Measurements from ENCODE around the gene MOB3B.

The MOB3B gene

DNA sequence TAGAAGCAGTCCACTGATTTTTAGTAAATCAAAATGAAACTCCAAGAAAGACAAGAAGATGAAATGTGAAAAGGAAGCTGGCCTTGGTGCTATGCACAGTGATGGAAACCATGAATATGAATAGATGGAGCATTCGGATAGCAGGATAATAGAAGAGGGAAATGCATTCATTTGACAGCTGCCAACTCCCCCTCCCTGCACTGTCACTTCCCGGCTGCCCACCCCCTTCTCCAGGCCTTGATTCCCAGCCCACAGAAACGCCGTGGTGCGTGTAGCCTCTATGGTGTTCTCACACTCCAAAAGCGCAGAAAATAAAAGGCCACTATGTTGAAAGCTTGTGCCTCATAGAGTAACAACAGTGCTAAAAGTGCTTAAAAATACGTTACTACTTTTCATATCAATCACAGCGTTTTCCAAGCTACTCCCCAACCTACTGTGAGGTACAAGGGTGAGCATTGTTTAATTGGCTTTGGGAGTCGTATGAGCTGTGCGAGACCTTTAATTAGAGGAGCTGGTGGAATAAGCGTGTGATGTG, 31.7 kb downstream of the MOB3B start:
- H3K36me3 ChIP-seq (ENCODE audit: control insufficient read depth in 2 of 2, insufficient read depth in 1 of 2, low read length in 2 of 2) = no peaks in the 10 kb centered on the region
- H3K9me3 ChIP-seq (ENCODE audit: control insufficient read depth, insufficient read depth, low read depth, low read length) = no peaks in the 10 kb centered on the region
- ChIA-PET POLR2A (no interaction called here), CTCF (interaction anchor here (0.7 to 1.2 kb wide), 2 partner anchors 8 to 14 kb away, joined by 3 read pairs; no protein-coding TSS in a partner anchor)
- no peak overlapping the region for H3K4me3 ChIP-seq (ENCODE audit: low read depth, low read length)
- no peak overlapping the region for H3K27ac ChIP-seq (ENCODE audit: extremely low read depth, low read depth, low read length)
- TF ChIP-seq, protein P1, sequence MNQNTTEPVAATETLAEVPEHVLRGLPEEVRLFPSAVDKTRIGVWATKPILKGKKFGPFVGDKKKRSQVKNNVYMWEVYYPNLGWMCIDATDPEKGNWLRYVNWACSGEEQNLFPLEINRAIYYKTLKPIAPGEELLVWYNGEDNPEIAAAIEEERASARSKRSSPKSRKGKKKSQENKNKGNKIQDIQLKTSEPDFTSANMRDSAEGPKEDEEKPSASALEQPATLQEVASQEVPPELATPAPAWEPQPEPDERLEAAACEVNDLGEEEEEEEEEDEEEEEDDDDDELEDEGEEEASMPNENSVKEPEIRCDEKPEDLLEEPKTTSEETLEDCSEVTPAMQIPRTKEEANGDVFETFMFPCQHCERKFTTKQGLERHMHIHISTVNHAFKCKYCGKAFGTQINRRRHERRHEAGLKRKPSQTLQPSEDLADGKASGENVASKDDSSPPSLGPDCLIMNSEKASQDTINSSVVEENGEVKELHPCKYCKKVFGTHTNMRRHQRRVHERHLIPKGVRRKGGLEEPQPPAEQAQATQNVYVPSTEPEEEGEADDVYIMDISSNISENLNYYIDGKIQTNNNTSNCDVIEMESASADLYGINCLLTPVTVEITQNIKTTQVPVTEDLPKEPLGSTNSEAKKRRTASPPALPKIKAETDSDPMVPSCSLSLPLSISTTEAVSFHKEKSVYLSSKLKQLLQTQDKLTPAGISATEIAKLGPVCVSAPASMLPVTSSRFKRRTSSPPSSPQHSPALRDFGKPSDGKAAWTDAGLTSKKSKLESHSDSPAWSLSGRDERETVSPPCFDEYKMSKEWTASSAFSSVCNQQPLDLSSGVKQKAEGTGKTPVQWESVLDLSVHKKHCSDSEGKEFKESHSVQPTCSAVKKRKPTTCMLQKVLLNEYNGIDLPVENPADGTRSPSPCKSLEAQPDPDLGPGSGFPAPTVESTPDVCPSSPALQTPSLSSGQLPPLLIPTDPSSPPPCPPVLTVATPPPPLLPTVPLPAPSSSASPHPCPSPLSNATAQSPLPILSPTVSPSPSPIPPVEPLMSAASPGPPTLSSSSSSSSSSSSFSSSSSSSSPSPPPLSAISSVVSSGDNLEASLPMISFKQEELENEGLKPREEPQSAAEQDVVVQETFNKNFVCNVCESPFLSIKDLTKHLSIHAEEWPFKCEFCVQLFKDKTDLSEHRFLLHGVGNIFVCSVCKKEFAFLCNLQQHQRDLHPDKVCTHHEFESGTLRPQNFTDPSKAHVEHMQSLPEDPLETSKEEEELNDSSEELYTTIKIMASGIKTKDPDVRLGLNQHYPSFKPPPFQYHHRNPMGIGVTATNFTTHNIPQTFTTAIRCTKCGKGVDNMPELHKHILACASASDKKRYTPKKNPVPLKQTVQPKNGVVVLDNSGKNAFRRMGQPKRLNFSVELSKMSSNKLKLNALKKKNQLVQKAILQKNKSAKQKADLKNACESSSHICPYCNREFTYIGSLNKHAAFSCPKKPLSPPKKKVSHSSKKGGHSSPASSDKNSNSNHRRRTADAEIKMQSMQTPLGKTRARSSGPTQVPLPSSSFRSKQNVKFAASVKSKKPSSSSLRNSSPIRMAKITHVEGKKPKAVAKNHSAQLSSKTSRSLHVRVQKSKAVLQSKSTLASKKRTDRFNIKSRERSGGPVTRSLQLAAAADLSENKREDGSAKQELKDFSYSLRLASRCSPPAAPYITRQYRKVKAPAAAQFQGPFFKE (tag by site-specific recombination; IDR thresholded peaks at IDR 0.05; ENCODE audit: borderline replicate concordance) = no peak
- TF ChIP-seq SP7 (tag by site-specific recombination; IDR thresholded peaks at IDR 0.05) (no peak), ZNF768 (tag by site-specific recombination; IDR thresholded peaks at IDR 0.05) (no peak), BCL11A (tag by site-specific recombination; IDR thresholded peaks at IDR 0.05; ENCODE audit: low read depth) (no peak)
- peaks cover 11% of the 10 kb centered on the region for H3K4me1 ChIP-seq (ENCODE audit: control insufficient read depth, insufficient read depth, low read length)

DNA sequence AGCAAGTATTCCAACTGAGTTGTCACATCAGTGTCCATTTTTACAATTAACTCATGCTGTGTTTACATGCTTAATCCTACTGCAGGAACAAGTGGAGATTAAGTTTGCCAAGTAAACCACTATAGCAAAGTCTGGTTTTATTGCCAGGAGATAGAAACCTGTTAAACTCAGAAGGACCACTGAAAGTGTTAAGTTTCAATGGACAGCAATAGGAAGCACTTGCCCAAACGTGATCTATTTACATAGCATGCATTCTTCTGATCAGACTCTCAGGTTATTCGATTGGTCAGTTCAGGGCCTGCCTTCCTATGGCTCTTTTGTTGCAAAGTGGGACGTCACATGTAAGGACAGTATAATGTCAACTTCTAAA, 33.5 kb downstream of the MOB3B start:
- no peaks in the 10 kb centered on the region for H3K36me3 ChIP-seq (ENCODE audit: control insufficient read depth in 2 of 2, insufficient read depth in 1 of 2, low read length in 2 of 2)
- TF ChIP-seq ZNF654 (tag by site-specific recombination; IDR thresholded peaks at IDR 0.05; ENCODE audit: low read depth) = no peak
- TF ChIP-seq SCRT2 (tag by site-specific recombination; IDR thresholded peaks at IDR 0.05) = peak; percentile 49
- TF ChIP-seq ZIC2 (tag by site-specific recombination; IDR thresholded peaks at IDR 0.05) = peak; percentile 70
- TF ChIP-seq, protein P2, sequence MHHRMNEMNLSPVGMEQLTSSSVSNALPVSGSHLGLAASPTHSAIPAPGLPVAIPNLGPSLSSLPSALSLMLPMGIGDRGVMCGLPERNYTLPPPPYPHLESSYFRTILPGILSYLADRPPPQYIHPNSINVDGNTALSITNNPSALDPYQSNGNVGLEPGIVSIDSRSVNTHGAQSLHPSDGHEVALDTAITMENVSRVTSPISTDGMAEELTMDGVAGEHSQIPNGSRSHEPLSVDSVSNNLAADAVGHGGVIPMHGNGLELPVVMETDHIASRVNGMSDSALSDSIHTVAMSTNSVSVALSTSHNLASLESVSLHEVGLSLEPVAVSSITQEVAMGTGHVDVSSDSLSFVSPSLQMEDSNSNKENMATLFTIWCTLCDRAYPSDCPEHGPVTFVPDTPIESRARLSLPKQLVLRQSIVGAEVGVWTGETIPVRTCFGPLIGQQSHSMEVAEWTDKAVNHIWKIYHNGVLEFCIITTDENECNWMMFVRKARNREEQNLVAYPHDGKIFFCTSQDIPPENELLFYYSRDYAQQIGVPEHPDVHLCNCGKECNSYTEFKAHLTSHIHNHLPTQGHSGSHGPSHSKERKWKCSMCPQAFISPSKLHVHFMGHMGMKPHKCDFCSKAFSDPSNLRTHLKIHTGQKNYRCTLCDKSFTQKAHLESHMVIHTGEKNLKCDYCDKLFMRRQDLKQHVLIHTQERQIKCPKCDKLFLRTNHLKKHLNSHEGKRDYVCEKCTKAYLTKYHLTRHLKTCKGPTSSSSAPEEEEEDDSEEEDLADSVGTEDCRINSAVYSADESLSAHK (tag by site-specific recombination; IDR thresholded peaks at IDR 0.05) = peak; percentile 58
- no peak for TF ChIP-seq ZNF629 (tag by site-specific recombination; IDR thresholded peaks at IDR 0.05)
- no peak for TF ChIP-seq GLIS1 (tag by site-specific recombination; IDR thresholded peaks at IDR 0.05)
- peak; percentile 57 for TF ChIP-seq OSR2 (tag by site-specific recombination; IDR thresholded peaks at IDR 0.05)
- TF ChIP-seq FEZF1 (tag by site-specific recombination; IDR thresholded peaks at IDR 0.05) = peak; percentile 80
- TF ChIP-seq REPIN1 (tag by site-specific recombination; IDR thresholded peaks at IDR 0.05; ENCODE audit: low read depth) = no peak
- TF ChIP-seq, protein P3, sequence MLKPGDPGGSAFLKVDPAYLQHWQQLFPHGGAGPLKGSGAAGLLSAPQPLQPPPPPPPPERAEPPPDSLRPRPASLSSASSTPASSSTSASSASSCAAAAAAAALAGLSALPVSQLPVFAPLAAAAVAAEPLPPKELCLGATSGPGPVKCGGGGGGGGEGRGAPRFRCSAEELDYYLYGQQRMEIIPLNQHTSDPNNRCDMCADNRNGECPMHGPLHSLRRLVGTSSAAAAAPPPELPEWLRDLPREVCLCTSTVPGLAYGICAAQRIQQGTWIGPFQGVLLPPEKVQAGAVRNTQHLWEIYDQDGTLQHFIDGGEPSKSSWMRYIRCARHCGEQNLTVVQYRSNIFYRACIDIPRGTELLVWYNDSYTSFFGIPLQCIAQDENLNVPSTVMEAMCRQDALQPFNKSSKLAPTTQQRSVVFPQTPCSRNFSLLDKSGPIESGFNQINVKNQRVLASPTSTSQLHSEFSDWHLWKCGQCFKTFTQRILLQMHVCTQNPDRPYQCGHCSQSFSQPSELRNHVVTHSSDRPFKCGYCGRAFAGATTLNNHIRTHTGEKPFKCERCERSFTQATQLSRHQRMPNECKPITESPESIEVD (tag by site-specific recombination; IDR thresholded peaks at IDR 0.05) = peak; percentile 92
- TF ChIP-seq, protein P4, sequence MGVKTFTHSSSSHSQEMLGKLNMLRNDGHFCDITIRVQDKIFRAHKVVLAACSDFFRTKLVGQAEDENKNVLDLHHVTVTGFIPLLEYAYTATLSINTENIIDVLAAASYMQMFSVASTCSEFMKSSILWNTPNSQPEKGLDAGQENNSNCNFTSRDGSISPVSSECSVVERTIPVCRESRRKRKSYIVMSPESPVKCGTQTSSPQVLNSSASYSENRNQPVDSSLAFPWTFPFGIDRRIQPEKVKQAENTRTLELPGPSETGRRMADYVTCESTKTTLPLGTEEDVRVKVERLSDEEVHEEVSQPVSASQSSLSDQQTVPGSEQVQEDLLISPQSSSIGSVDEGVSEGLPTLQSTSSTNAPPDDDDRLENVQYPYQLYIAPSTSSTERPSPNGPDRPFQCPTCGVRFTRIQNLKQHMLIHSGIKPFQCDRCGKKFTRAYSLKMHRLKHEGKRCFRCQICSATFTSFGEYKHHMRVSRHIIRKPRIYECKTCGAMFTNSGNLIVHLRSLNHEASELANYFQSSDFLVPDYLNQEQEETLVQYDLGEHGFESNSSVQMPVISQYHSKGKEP (tag by site-specific recombination; IDR thresholded peaks at IDR 0.05) = peak; percentile 65; the same call in 1 of the 2 replicates
- TF ChIP-seq GLI2 (tag by site-specific recombination; IDR thresholded peaks at IDR 0.05; ENCODE audit: borderline replicate concordance, low read depth) = peak; percentile 46; the same call in 1 of the 2 replicates
- peak; percentile 84; the same call in 1 of the 2 replicates for TF ChIP-seq OVOL3 (tag by site-specific recombination; IDR thresholded peaks at IDR 0.05)
- TF ChIP-seq ZNF843 (tag by site-specific recombination; IDR thresholded peaks at IDR 0.05) = peak; percentile 60; the same call in 1 of the 2 replicates
- POLR2A ChIA-PET = no interaction called here
- CTCF ChIA-PET = no interaction called here
- peaks cover 11% of the 10 kb centered on the region for H3K4me1 ChIP-seq (ENCODE audit: control insufficient read depth, insufficient read depth, low read length)
- H3K27ac ChIP-seq (ENCODE audit: extremely low read depth, low read depth, low read length) = no peak overlapping the region
- no peak overlapping the region for H3K4me3 ChIP-seq (ENCODE audit: low read depth, low read length)
- H3K9me3 ChIP-seq (ENCODE audit: control insufficient read depth, insufficient read depth, low read depth, low read length) = no peaks in the 10 kb centered on the region

Measured in HEK293 (cell line).